GM12864 (cell line): ENCODE results near the gene KCNJ2.

ENCODE experiments used
- DNase-seq: peaks from one replicate; pipeline ENCODE4 v3.0.0-alpha.2; 2011; ENCODE audit warnings: low read depth
- H3K4me3 ChIP-seq: 2 replicates; pipeline ENCODE4 v1.5.1; 2011; ENCODE audit warnings: mild to moderate bottlenecking, low read depth, low read length, control low read depth
- TF ChIP-seq, protein P1 (sequence below): IDR thresholded peaks from 2 replicates; pipeline ENCODE4 v1.5.1; 2011; ENCODE audit warnings: low read depth, mild to moderate bottlenecking, moderate library complexity, low read length, control low read depth, inconsistent platforms; ENCODE audit errors: missing control alignments

Gene KCNJ2

GRCh38 chr17:70183508-70183907, 14.2 kb downstream of the KCNJ2 start:
- no peak for DNase-seq

GRCh38 chr17:70184207-70184606, 14.9 kb downstream of the KCNJ2 start:
- DNase-seq: no peak
- H3K4me3 ChIP-seq: no peak overlapping the region
- TF ChIP-seq, protein P1, sequence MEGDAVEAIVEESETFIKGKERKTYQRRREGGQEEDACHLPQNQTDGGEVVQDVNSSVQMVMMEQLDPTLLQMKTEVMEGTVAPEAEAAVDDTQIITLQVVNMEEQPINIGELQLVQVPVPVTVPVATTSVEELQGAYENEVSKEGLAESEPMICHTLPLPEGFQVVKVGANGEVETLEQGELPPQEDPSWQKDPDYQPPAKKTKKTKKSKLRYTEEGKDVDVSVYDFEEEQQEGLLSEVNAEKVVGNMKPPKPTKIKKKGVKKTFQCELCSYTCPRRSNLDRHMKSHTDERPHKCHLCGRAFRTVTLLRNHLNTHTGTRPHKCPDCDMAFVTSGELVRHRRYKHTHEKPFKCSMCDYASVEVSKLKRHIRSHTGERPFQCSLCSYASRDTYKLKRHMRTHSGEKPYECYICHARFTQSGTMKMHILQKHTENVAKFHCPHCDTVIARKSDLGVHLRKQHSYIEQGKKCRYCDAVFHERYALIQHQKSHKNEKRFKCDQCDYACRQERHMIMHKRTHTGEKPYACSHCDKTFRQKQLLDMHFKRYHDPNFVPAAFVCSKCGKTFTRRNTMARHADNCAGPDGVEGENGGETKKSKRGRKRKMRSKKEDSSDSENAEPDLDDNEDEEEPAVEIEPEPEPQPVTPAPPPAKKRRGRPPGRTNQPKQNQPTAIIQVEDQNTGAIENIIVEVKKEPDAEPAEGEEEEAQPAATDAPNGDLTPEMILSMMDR: no peak

More at GRCh38 chr17:70183508-70183907, 14.2 kb downstream of the KCNJ2 start:
- H3K4me3 ChIP-seq: no peak overlapping the region
- TF ChIP-seq, protein P1: no peak

DNA sequence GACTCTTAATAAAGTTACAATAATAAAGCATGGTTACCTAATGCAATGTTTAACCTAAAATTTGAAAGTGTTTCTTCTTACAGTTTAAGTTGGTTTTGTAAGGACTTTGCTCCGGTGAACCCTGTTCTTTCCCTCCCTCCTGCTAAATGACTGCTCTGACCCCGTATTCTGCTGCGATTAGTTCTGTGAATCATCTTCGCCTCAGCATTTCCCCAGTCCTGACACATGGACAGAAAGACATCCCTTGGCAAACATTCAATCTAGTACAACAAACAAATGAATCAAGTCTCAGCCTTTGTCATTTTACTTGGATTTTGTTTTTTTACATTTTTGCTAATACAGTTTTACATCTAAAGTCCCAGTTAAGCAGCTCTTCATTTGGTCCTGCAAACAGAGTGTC, 15.4 kb downstream of the KCNJ2 start:
- no peak for DNase-seq
- TF ChIP-seq, protein P1: no peak
- H3K4me3 ChIP-seq: no peak overlapping the region

DNA sequence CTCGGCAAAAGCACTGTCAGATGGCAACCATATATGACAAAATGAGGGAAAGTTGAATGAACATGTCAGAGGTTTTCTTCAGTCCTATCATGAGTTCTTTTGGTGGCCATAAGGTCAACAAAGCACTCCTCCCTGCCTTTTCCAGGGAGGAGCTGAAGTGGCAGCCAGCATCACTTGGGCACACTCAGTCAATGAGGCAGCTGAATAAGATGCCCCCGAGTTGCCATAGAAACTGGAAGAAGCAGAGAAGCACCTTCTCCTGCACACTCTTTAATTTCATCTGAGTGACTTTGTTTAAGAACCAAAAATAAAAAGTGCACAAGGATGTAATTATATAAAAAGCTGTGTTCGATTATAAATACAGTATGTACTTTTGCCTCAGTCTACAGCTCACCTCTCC, 16.0 kb downstream of the KCNJ2 start:
- TF ChIP-seq, protein P1: no peak
- no peak for DNase-seq
- no peak overlapping the region for H3K4me3 ChIP-seq

DNA sequence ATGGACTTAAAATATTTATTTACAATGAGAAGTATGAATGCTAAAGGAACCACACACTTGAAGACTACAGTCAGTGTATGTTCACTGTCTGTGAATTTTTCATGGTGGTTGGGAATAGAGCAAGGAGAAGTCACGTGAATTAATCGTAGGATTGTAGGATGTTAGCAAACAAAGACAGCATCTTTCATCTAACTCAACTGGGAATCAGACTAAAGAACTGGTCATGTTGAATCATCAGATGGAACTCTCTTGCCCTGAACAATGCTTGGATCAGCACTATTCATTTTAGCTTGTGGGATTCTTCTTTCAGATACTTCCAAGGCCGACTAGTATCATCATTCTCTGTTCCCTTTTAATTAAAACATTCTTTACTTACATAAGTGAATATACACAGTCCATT, 18.1 kb downstream of the KCNJ2 start:
- DNase-seq: no peak
- TF ChIP-seq, protein P1: no peak
- no peak overlapping the region for H3K4me3 ChIP-seq

GRCh38 chr17:70190959-70191805, 21.9 kb downstream of the KCNJ2 start:
- DNase-seq: no peak
- TF ChIP-seq, protein P1: no peak
- H3K4me3 ChIP-seq: no peak overlapping the region

DNA sequence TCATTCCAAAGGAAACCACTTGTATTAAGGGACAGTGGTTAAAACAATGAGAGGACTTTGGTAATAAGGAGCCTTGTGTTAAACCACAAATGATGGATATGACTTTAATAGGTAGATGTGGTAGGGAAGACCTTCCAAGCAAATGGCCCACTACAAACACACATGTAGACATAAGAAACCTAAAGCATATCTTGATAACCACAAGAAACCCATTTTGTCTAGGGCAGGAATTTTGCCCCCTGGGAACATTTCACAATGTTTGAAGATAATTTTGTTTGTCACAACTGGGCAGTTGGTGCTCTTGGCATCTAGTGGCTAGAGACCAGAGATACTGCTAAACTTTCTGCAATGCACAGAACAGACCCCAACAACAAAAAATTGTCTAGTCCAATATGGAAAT, 25.8 kb downstream of the KCNJ2 start:
- TF ChIP-seq, protein P1: no peak
- DNase-seq: no peak

More for the DNA sequence above, 25.8 kb downstream of the KCNJ2 start:
- H3K4me3 ChIP-seq: no peak overlapping the region
